ENCODE results near the gene NVL.

NVL gene

GRCh38 chr1:224264321-224264720 is 65.7 kb downstream of the NVL start:
- no peaks in the 10 kb centered on the region for H3K4me1 ChIP-seq (ENCODE audit: insufficient read depth, low read length, severe bottlenecking)
- no peaks in the 10 kb centered on the region for H3K9me3 ChIP-seq (ENCODE audit: low read length)
- no peak overlapping the region for H2AFZ ChIP-seq (ENCODE audit: low read length)
- no peaks in the 10 kb centered on the region for H3K9me2 ChIP-seq (ENCODE audit: low read depth, low read length)
- H3K36me3 ChIP-seq (ENCODE audit: insufficient read depth, low read length) = peaks cover 36% of the 10 kb centered on the region
- no peak overlapping the region for H3K4me2 ChIP-seq (ENCODE audit: low read length)
- H3F3A ChIP-seq (ENCODE audit: insufficient read depth, low read length) = no peaks in the 10 kb centered on the region
- no peaks in the 10 kb centered on the region for H3K27me3 ChIP-seq (ENCODE audit: insufficient read depth, low read length)
- H3K4me3 ChIP-seq (ENCODE audit: low read depth, low read length, poor library complexity, severe bottlenecking) = no peak overlapping the region
- H3K9ac ChIP-seq (ENCODE audit: low read length) = no peak overlapping the region
- no peaks in the 10 kb centered on the region for H3K79me2 ChIP-seq (ENCODE audit: insufficient read depth, low read length)
- TF ChIP-seq EZH2 (IDR thresholded peaks at IDR 0.05; ENCODE audit: borderline replicate concordance, low read length) = no peak
- TF ChIP-seq, protein P1, sequence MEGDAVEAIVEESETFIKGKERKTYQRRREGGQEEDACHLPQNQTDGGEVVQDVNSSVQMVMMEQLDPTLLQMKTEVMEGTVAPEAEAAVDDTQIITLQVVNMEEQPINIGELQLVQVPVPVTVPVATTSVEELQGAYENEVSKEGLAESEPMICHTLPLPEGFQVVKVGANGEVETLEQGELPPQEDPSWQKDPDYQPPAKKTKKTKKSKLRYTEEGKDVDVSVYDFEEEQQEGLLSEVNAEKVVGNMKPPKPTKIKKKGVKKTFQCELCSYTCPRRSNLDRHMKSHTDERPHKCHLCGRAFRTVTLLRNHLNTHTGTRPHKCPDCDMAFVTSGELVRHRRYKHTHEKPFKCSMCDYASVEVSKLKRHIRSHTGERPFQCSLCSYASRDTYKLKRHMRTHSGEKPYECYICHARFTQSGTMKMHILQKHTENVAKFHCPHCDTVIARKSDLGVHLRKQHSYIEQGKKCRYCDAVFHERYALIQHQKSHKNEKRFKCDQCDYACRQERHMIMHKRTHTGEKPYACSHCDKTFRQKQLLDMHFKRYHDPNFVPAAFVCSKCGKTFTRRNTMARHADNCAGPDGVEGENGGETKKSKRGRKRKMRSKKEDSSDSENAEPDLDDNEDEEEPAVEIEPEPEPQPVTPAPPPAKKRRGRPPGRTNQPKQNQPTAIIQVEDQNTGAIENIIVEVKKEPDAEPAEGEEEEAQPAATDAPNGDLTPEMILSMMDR (IDR thresholded peaks at IDR 0.05; ENCODE audit: low read length) = no peak
- H3K27ac ChIP-seq (ENCODE audit: low read depth, low read length, poor library complexity, severe bottlenecking) = no peak overlapping the region
- H4K20me1 ChIP-seq (ENCODE audit: insufficient read depth, low read length) = no peaks in the 10 kb centered on the region

DNA sequence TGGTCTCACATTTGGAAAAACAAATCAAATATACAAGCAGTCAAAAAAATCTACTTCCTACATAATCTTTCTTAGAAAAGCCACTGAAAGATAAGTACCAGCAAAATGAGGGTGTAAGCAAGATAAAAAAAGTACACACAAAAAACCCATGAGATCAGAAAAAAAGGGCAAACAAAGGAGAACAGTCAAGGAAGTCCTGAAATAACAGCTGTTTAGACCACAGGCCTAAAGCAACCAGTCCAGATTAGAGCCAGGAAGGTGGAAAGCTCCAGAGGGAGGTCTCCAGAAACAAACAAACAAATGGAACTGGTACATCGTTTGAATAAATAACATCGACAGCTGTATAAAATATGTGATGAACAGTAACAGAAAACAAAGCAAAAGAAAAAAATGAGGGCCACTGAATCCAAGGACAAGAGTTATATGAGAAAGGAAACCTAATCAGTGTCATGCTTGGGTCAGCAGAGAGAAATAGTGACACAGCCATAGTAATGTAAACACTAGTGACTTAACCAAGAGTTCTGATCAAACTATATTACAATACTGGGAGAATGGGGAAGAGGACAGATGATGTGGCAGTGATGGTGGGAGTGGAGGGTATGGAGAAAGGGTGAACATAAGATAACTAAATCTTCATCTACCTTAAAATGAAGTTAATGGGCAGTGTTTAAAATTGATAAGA is 67.5 kb downstream of the NVL start:
- Histone ChIP-seq H3K79me2 (ENCODE audit: insufficient read depth, low read length) (no peaks in the 10 kb centered on the region), H3K27me3 (ENCODE audit: insufficient read depth, low read length) (no peaks in the 10 kb centered on the region), H4K20me1 (ENCODE audit: insufficient read depth, low read length) (no peaks in the 10 kb centered on the region), H3K27ac (ENCODE audit: low read depth, low read length, poor library complexity, severe bottlenecking) (no peak overlapping the region), H3K9me2 (ENCODE audit: low read depth, low read length) (no peaks in the 10 kb centered on the region), H3F3A (ENCODE audit: insufficient read depth, low read length) (no peaks in the 10 kb centered on the region), H3K4me1 (ENCODE audit: insufficient read depth, low read length, severe bottlenecking) (no peaks in the 10 kb centered on the region), H3K36me3 (ENCODE audit: insufficient read depth, low read length) (peaks cover 39% of the 10 kb centered on the region), H3K9me3 (ENCODE audit: low read length) (no peaks in the 10 kb centered on the region), H3K9ac (ENCODE audit: low read length) (no peak overlapping the region), H3K4me2 (ENCODE audit: low read length) (no peak overlapping the region), H2AFZ (ENCODE audit: low read length) (no peak overlapping the region), H3K4me3 (ENCODE audit: low read depth, low read length, poor library complexity, severe bottlenecking) (no peak overlapping the region)
- TF ChIP-seq EZH2 (IDR thresholded peaks at IDR 0.05; ENCODE audit: borderline replicate concordance, low read length) = no peak
- TF ChIP-seq, protein P1 (IDR thresholded peaks at IDR 0.05; ENCODE audit: low read length) = no peak

GRCh38 chr1:224259986-224260385 is 70.0 kb downstream of the NVL start:
- Histone ChIP-seq H3K36me3 (ENCODE audit: insufficient read depth, low read length) (peaks cover 40% of the 10 kb centered on the region), H3K4me1 (ENCODE audit: insufficient read depth, low read length, severe bottlenecking) (no peaks in the 10 kb centered on the region), H3K4me3 (ENCODE audit: low read depth, low read length, poor library complexity, severe bottlenecking) (no peak overlapping the region), H3K27ac (ENCODE audit: low read depth, low read length, poor library complexity, severe bottlenecking) (no peak overlapping the region), H3K9me2 (ENCODE audit: low read depth, low read length) (no peaks in the 10 kb centered on the region), H4K20me1 (ENCODE audit: insufficient read depth, low read length) (no peaks in the 10 kb centered on the region), H2AFZ (ENCODE audit: low read length) (no peak overlapping the region), H3K79me2 (ENCODE audit: insufficient read depth, low read length) (no peaks in the 10 kb centered on the region), H3K27me3 (ENCODE audit: insufficient read depth, low read length) (no peaks in the 10 kb centered on the region), H3F3A (ENCODE audit: insufficient read depth, low read length) (no peaks in the 10 kb centered on the region), H3K4me2 (ENCODE audit: low read length) (no peak overlapping the region), H3K9me3 (ENCODE audit: low read length) (no peaks in the 10 kb centered on the region), H3K9ac (ENCODE audit: low read length) (no peak overlapping the region)
- TF ChIP-seq, protein P1 (IDR thresholded peaks at IDR 0.05; ENCODE audit: low read length) = no peak

All from OCI-LY1 (cell line).